ENCODE measurements around the gene BAHCC1. TPM values are rescaled to one million over a fixed set of nuclear protein-coding genes. Genes with fewer than 3 reads are reported as not detected.

Gene BAHCC1
- total and polyA plus RNA-seq, 2 donors (not counting 1 experiment from before 2014, with no cell fraction given) = 1.8 to 7.3 TPM

DNA sequence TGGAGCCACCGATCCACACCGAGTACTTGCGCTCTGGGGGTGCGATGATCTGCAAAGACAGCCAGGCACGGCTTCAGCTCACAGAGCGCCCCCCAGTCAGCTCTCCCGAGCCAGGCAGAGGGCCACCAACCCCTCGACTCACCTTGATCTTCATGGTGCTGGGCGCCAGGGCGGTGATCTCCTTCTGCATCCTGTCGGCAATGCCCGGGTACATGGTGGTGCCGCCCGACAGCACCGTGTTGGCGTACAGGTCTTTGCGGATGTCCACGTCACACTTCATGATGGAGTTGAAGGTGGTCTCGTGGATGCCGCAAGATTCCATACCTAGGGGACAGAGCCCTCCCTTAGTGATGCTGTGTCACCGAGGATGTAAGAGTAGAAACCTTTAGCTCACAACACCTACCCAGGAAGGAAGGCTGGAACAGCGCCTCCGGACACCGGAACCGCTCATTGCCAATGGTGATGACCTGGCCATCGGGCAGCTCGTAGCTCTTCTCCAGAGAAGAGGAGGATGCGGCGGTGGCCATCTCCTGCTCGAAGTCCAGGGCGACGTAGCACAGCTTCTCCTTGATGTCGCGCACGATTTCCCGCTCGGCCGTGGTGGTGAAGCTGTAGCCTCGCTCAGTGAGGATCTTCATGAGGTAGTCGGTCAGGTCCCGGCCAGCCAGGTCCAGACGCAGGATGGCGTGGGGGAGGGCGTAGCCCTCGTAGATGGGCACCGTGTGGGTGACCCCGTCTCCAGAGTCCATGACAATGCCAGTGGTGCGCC lies 115.7 kb downstream of the BAHCC1 start:
- Histone ChIP-seq H4K20me1 (ENCODE audit: control insufficient read depth, extremely low read depth, insufficient read depth, low read length) (peaks cover 6% of the 10 kb centered on the region), H3K4me3 (replicated peaks in 1 of 4; ENCODE audit: control extremely low read depth in 1 of 4, insufficient read depth in 1 of 4, low read depth in 3 of 4, low read length in 4 of 4) (peak overlapping the region; percentile 86 to 100 (median 94)), H3K27me3 (ENCODE audit: control insufficient read depth, insufficient read depth, low read length) (no peaks in the 10 kb centered on the region), H3K27ac (ENCODE audit: insufficient read depth, low read length) (peak overlapping the region; percentile 86), H3K9ac (ENCODE audit: insufficient read depth, low read length) (peak overlapping the region; percentile 82), H2AFZ (ENCODE audit: low read length) (no peak overlapping the region), H3K36me3 (ENCODE audit: control insufficient read depth, insufficient read depth, low read length) (peaks cover 30% of the 10 kb centered on the region), H3K4me1 (ENCODE audit: control insufficient read depth, extremely low read depth, insufficient read depth, low read length) (no peaks in the 10 kb centered on the region), H3K79me2 (ENCODE audit: control insufficient read depth, insufficient read depth, low read length) (peaks cover 47% of the 10 kb centered on the region), H3K4me2 (ENCODE audit: extremely low read depth, insufficient read depth, low read length) (peak overlapping the region; percentile 79), H3K9me3 (ENCODE audit: control insufficient read depth, insufficient read depth, low read depth, low read length) (no peaks in the 10 kb centered on the region)
- peak in 1 of 2 donors; percentile 39 for DNase-seq (ENCODE audit: low read depth in 2 of 2)
- TF ChIP-seq EZH2 (IDR thresholded peaks at IDR 0.05; ENCODE audit: low read length, missing control alignments) = no peak
- TF ChIP-seq, protein P1, sequence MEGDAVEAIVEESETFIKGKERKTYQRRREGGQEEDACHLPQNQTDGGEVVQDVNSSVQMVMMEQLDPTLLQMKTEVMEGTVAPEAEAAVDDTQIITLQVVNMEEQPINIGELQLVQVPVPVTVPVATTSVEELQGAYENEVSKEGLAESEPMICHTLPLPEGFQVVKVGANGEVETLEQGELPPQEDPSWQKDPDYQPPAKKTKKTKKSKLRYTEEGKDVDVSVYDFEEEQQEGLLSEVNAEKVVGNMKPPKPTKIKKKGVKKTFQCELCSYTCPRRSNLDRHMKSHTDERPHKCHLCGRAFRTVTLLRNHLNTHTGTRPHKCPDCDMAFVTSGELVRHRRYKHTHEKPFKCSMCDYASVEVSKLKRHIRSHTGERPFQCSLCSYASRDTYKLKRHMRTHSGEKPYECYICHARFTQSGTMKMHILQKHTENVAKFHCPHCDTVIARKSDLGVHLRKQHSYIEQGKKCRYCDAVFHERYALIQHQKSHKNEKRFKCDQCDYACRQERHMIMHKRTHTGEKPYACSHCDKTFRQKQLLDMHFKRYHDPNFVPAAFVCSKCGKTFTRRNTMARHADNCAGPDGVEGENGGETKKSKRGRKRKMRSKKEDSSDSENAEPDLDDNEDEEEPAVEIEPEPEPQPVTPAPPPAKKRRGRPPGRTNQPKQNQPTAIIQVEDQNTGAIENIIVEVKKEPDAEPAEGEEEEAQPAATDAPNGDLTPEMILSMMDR (conservative IDR thresholded peaks at IDR 0.05 in 1 of 2, IDR thresholded peaks at IDR 0.05 in 1 of 2; ENCODE audit: low read depth in 1 of 2, low read length in 2 of 2) = no peak

DNA sequence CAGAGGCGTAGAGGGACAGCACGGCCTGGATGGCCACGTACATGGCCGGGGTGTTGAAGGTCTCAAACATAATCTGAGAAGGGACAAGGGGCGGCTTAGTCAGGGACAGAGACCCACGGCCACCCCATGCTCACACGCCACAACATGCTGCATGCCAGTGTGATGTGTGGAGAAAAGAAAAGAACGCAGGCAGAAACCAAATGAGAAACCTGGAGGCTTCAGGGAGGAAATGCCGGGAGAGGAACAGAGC lies 116.2 kb downstream of the BAHCC1 start:
- Histone ChIP-seq H3K4me1 (ENCODE audit: control insufficient read depth, extremely low read depth, insufficient read depth, low read length) (peaks cover 4% of the 10 kb centered on the region), H3K27ac (ENCODE audit: insufficient read depth, low read length) (peak overlapping the region; percentile 86), H3K79me2 (ENCODE audit: control insufficient read depth, insufficient read depth, low read length) (peaks cover 52% of the 10 kb centered on the region), H3K9me3 (ENCODE audit: control insufficient read depth, insufficient read depth, low read depth, low read length) (no peaks in the 10 kb centered on the region), H4K20me1 (ENCODE audit: control insufficient read depth, extremely low read depth, insufficient read depth, low read length) (peaks cover 6% of the 10 kb centered on the region), H3K4me2 (ENCODE audit: extremely low read depth, insufficient read depth, low read length) (peak overlapping the region; percentile 79), H2AFZ (ENCODE audit: low read length) (no peak overlapping the region), H3K36me3 (ENCODE audit: control insufficient read depth, insufficient read depth, low read length) (peaks cover 30% of the 10 kb centered on the region), H3K9ac (ENCODE audit: insufficient read depth, low read length) (peak overlapping the region; percentile 82), H3K27me3 (ENCODE audit: control insufficient read depth, insufficient read depth, low read length) (no peaks in the 10 kb centered on the region), H3K4me3 (replicated peaks in 1 of 4; ENCODE audit: control extremely low read depth in 1 of 4, insufficient read depth in 1 of 4, low read depth in 3 of 4, low read length in 4 of 4) (peak overlapping the region; percentile 86 to 100 (median 94))
- TF ChIP-seq, protein P1 (conservative IDR thresholded peaks at IDR 0.05 in 1 of 2, IDR thresholded peaks at IDR 0.05 in 1 of 2; ENCODE audit: low read depth in 1 of 2, low read length in 2 of 2) = no peak
- no peak for TF ChIP-seq EZH2 (IDR thresholded peaks at IDR 0.05; ENCODE audit: low read length, missing control alignments)
- no peak for DNase-seq (ENCODE audit: low read depth in 2 of 2)

DNA sequence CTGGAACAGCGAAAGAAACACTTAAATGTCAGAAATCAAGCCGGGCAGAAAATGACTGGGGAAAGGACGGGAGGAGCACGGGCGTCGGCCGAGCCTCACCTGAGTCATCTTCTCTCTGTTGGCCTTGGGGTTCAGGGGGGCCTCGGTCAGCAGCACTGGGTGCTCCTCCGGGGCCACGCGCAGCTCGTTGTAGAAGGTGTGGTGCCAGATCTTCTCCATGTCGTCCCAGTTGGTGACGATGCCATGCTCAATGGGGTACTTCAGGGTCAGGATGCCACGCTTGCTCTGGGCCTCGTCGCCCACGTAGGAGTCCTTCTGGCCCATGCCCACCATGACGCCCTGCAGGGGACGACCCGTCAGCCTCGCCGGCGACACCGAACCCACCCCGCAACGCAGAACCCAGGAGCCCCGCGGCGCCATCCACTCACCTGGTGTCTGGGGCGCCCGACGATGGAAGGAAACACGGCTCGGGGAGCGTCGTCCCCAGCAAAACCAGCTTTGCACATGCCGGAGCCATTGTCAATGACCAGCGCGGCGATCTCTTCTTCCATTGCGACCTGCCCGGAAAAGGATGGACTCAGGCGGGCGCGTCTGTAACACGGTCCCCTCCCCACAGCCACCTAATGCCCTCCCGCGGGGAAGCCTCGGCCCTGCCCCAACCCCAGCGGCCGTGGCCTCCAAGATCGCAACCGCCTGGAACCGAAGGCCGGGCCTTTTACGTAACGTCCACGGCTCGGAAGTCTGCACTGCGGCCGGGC lies 116.7 kb downstream of the BAHCC1 start:
- Histone ChIP-seq H3K9ac (ENCODE audit: insufficient read depth, low read length) (peak overlapping the region; percentile 82), H3K4me2 (ENCODE audit: extremely low read depth, insufficient read depth, low read length) (peak overlapping the region; percentile 79), H3K9me3 (ENCODE audit: control insufficient read depth, insufficient read depth, low read depth, low read length) (no peaks in the 10 kb centered on the region), H3K27me3 (ENCODE audit: control insufficient read depth, insufficient read depth, low read length) (no peaks in the 10 kb centered on the region), H3K4me1 (ENCODE audit: control insufficient read depth, extremely low read depth, insufficient read depth, low read length) (peaks cover 7% of the 10 kb centered on the region), H3K27ac (ENCODE audit: insufficient read depth, low read length) (peak overlapping the region; percentile 86), H3K79me2 (ENCODE audit: control insufficient read depth, insufficient read depth, low read length) (peaks cover 57% of the 10 kb centered on the region), H2AFZ (ENCODE audit: low read length) (no peak overlapping the region), H3K4me3 (replicated peaks in 1 of 4; ENCODE audit: control extremely low read depth in 1 of 4, insufficient read depth in 1 of 4, low read depth in 3 of 4, low read length in 4 of 4) (peak overlapping the region; percentile 86 to 100 (median 94)), H4K20me1 (ENCODE audit: control insufficient read depth, extremely low read depth, insufficient read depth, low read length) (peaks cover 6% of the 10 kb centered on the region), H3K36me3 (ENCODE audit: control insufficient read depth, insufficient read depth, low read length) (peaks cover 30% of the 10 kb centered on the region)
- DNase-seq (ENCODE audit: low read depth in 2 of 2) = no peak
- TF ChIP-seq EZH2 (IDR thresholded peaks at IDR 0.05; ENCODE audit: low read length, missing control alignments) = no peak
- TF ChIP-seq, protein P1 (conservative IDR thresholded peaks at IDR 0.05 in 1 of 2, IDR thresholded peaks at IDR 0.05 in 1 of 2; ENCODE audit: low read depth in 1 of 2, low read length in 2 of 2) = no peak
